ENCODE measurements around the gene A3GALT2. TPM values are rescaled to one million over a fixed set of nuclear protein-coding genes. Genes with fewer than 3 reads are reported as not detected.

The A3GALT2 gene
- total and polyA plus RNA-seq, 9 donors = not detected

DNA sequence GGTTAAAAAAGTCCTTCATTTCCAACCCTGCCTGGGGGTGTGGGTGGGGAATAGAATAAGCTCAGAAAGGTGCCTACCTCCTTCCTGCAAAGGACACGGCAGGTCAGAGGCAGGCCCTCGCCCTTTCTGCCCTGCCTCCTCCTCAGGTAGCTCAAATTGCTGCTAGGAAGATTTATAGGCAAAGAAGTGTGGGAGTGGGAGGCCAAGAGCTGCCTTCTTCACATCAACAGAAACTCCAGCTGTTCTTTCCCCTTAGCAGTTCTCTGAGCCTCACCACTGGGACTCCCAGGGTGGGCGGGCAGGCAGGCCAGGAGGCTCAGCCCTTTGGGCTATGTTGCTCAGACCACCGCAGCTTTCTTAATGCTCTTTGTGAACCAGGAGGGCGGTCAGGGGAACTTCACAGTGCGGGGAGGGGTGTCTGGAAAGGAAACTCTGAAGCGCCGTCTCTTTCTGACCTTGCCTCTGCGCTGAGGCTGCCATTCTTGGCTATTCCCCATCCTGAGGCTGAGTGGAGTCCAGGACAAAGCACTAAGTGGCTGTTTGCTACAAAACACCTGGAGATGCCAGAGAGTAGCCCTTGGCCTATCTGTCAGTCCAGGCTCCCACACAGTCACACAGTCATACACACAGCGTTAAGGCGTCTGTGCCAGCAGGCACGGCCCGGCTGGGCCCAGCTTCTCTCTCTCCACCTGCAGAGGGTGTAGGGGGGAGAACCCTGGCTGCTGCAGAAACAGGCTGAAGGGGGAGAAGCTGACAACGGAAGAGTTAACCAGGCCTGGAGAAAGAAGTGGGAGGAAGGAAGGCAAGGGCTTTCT is 3.0 kb upstream of the A3GALT2 start:
- H3K27ac ChIP-seq = peak overlapping the region in 1 of 2 donors; percentile 21
- TF ChIP-seq POLR2A (IDR thresholded peaks at IDR 0.05) = no peak
- no peak for TF ChIP-seq EP300 (IDR thresholded peaks at IDR 0.05)
- TF ChIP-seq, protein P1, sequence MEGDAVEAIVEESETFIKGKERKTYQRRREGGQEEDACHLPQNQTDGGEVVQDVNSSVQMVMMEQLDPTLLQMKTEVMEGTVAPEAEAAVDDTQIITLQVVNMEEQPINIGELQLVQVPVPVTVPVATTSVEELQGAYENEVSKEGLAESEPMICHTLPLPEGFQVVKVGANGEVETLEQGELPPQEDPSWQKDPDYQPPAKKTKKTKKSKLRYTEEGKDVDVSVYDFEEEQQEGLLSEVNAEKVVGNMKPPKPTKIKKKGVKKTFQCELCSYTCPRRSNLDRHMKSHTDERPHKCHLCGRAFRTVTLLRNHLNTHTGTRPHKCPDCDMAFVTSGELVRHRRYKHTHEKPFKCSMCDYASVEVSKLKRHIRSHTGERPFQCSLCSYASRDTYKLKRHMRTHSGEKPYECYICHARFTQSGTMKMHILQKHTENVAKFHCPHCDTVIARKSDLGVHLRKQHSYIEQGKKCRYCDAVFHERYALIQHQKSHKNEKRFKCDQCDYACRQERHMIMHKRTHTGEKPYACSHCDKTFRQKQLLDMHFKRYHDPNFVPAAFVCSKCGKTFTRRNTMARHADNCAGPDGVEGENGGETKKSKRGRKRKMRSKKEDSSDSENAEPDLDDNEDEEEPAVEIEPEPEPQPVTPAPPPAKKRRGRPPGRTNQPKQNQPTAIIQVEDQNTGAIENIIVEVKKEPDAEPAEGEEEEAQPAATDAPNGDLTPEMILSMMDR (IDR thresholded peaks at IDR 0.05) = no peak
- no peaks in the 10 kb centered on the region for H3K36me3 ChIP-seq
- no peaks in the 10 kb centered on the region for H3K27me3 ChIP-seq
- H3K4me1 ChIP-seq (ENCODE audit: insufficient read depth) = peaks cover 3% of the 10 kb centered on the region
- no peak overlapping the region for H3K4me3 ChIP-seq
- DNase-seq = no peak
- intact Hi-C loops (cut with DNase I) = no loop called here
- 35 to 45% (median 43%) methylated on average over 14 of the region's 14 CpGs for WGBS, 3 donors
- no peaks in the 10 kb centered on the region for H3K9me3 ChIP-seq

DNA sequence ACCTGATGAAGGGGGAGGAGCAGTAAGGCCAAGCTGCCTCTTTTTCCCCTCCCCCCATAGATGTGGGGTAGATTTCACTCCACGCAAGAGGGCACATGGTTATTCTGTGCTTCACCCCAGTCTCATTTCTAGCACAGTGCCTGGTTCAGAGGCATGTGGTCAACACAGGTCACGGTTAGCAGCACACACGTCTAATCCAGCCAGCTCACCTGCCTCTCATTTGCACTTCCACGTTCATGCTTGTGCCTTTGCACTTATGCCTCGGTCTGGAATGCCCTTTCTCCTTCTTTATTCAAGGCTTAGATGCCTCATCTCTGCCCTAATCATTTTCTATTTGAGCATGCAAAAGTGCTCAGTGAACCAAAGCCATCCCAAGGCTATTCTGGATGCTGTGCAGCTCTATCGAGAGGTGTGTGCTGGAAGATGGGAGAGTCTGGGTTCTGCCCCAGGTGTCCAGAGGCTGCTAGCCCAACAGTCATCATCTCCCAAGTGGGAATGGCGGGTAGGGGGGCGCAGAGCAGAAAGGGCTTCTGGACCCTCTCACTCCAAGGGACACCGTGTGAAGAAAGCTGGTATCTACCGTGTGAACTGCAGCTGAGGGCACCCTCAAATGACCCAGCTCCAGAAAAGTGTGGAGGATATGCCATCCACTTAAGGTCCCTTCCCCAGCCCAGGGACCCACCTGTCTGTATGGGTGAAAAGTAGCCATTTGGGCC is 2.1 kb upstream of the A3GALT2 start:
- H3K27me3 ChIP-seq = no peaks in the 10 kb centered on the region
- no peak overlapping the region for H3K27ac ChIP-seq
- H3K4me3 ChIP-seq = no peak overlapping the region
- intact Hi-C loops (cut with DNase I) = no loop called here
- H3K9me3 ChIP-seq = no peaks in the 10 kb centered on the region
- TF ChIP-seq, protein P1 (IDR thresholded peaks at IDR 0.05) = no peak
- no peak for TF ChIP-seq EP300 (IDR thresholded peaks at IDR 0.05)
- TF ChIP-seq POLR2A (IDR thresholded peaks at IDR 0.05) = no peak
- 67 to 73% (median 70%) methylated on average over 10 of the region's 10 CpGs for WGBS, 3 donors
- no peak for DNase-seq
- H3K36me3 ChIP-seq = no peaks in the 10 kb centered on the region
- peaks cover 3% of the 10 kb centered on the region for H3K4me1 ChIP-seq (ENCODE audit: insufficient read depth)

DNA sequence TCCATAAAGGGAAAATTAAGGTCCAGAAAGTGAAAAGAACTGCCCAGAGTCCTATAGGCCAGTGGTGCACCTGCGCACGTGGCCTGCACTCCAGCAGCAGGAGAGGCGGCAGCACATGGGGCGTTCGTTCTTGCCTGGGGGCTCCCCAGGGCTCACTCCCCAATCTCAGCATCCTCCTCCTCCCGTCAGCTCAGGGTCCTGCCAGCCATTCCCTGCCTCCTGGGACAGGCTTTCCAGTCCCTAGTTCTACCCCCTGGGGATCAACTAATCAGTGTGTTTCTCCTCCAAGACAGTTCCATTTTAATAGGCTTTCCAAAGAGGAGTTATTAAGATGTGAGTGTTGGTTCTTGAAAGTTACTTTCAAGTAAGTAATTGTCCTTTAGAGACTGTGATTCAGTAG is 1.2 kb upstream of the A3GALT2 start:
- 76 to 89% (median 78%) methylated on average over 6 of the region's 6 CpGs for WGBS, 3 donors
- Histone ChIP-seq H3K9me3 (no peaks in the 10 kb centered on the region), H3K27me3 (no peaks in the 10 kb centered on the region), H3K27ac (no peak overlapping the region), H3K36me3 (no peaks in the 10 kb centered on the region), H3K4me1 (ENCODE audit: insufficient read depth) (no peaks in the 10 kb centered on the region), H3K4me3 (no peak overlapping the region)
- TF ChIP-seq EP300 (IDR thresholded peaks at IDR 0.05) (no peak), POLR2A (IDR thresholded peaks at IDR 0.05) (no peak)
- TF ChIP-seq, protein P1 (IDR thresholded peaks at IDR 0.05) = no peak
- no peak for DNase-seq
- intact Hi-C loops (cut with DNase I) = no loop called here

DNA sequence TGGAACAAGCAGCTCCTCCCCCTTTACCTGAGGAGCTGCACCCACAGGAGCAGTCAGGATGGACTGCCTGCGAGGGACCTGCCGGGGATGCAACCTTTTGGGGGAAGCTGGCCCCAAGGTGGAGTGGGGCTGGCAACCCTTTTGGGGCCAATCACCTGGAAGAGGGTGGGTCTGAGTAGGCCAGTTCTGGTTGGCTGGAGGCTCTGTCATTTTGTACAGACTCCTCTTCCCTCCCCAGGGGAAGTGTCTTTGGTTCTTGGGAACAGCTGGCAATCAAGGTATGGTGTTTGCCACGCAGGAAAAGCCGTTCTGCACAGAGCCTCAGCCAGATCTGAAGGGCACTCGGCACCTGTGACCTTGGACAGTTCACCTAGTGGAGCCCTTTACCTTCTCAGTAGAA is 280 bp upstream of the A3GALT2 start:
- TF ChIP-seq, protein P1 (IDR thresholded peaks at IDR 0.05) = no peak
- no peak for TF ChIP-seq POLR2A (IDR thresholded peaks at IDR 0.05)
- no peak for TF ChIP-seq EP300 (IDR thresholded peaks at IDR 0.05)
- no peak for DNase-seq
- H3K4me1 ChIP-seq (ENCODE audit: insufficient read depth) = no peaks in the 10 kb centered on the region
- 76 to 82% (median 79%) methylated on average over 5 of the region's 5 CpGs for WGBS, 3 donors
- H3K27ac ChIP-seq = no peak overlapping the region
- H3K27me3 ChIP-seq = no peaks in the 10 kb centered on the region
- H3K4me3 ChIP-seq = no peak overlapping the region
- intact Hi-C loops (cut with DNase I) = no loop called here
- H3K9me3 ChIP-seq = no peaks in the 10 kb centered on the region
- H3K36me3 ChIP-seq = no peaks in the 10 kb centered on the region

Data from ovary (tissue), 9 donors.